HEK293 (cell line): ENCODE results near the gene DCAF8.

Source experiments
- CTCF ChIP-seq: fragments of 450-650 bp; formaldehyde crosslinking; IDR thresholded peaks from 2 replicates; pipeline ENCODE4 v1.5.1; 2016; ENCODE audit warnings: missing biosample characterization, missing genetic modification characterization
- KLF1 ChIP-seq: fragments of 450-650 bp; formaldehyde crosslinking; IDR thresholded peaks from 2 replicates; pipeline ENCODE4 v1.5.1; 2016; ENCODE audit warnings: missing biosample characterization, missing genetic modification characterization
- SALL2 ChIP-seq: fragments of 450-650 bp; formaldehyde crosslinking; IDR thresholded peaks from 2 replicates; pipeline ENCODE4 v1.5.0; 2017; ENCODE audit warnings: missing biosample characterization, mild to moderate bottlenecking, missing genetic modification characterization, borderline replicate concordance
- ZNF133 ChIP-seq: fragments of 450-650 bp; formaldehyde crosslinking; IDR thresholded peaks from 2 replicates; pipeline ENCODE4 v1.5.1; 2016; ENCODE audit warnings: missing biosample characterization, missing genetic modification characterization
- ZNF544 ChIP-seq: fragments of 450-650 bp; formaldehyde crosslinking; IDR thresholded peaks from 2 replicates; pipeline ENCODE4 v1.5.0; 2017; ENCODE audit warnings: missing biosample characterization, missing genetic modification characterization
- ZNF660 ChIP-seq: fragments of 450-650 bp; IDR thresholded peaks from 2 replicates; pipeline ENCODE4 v1.5.1; 2018; ENCODE audit warnings: missing biosample characterization, mild to moderate bottlenecking, missing genetic modification characterization

- TF ChIP-seq CTCF = no peak
- TF ChIP-seq ZNF133 (tag by site-specific recombination) = no peak
- TF ChIP-seq SALL2 = no peak
- TF ChIP-seq ZNF544 (tag by site-specific recombination) = no peak
- no peak for TF ChIP-seq KLF1 (tag by site-specific recombination)
- TF ChIP-seq ZNF660 = no peak
Observed at GRCh38 chr1:160277330-160277729, 15.0 kb upstream of the DCAF8 start.
